Peyer's patch (tissue), 4 donors: ENCODE results near the gene KLHL29.

ENCODE experiments used
- POLR2A ChIP-seq, 2 donors: fragments of 450-650 bp; IDR thresholded peaks; one replicate each; pipeline ENCODE4 v1.5.1; 2017; ENCODE audit warnings: antibody characterized with exemption in 2 of 2, mild to moderate bottlenecking in 2 of 2, moderate library complexity in 2 of 2
- TF ChIP-seq, protein P1 (sequence below), 6 experiments: fragments of 450-650 bp in 4 of 6; fragments of 200-600 bp in 2 of 6; sonication (generic) in 1 of 6; IDR thresholded peaks; one replicate each; pipeline ENCODE4 v1.5.1; 2017 to 2019; ENCODE audit warnings: antibody characterized with exemption in 6 of 6, mild to moderate bottlenecking in 3 of 6, moderate library complexity in 1 of 6

DNA sequence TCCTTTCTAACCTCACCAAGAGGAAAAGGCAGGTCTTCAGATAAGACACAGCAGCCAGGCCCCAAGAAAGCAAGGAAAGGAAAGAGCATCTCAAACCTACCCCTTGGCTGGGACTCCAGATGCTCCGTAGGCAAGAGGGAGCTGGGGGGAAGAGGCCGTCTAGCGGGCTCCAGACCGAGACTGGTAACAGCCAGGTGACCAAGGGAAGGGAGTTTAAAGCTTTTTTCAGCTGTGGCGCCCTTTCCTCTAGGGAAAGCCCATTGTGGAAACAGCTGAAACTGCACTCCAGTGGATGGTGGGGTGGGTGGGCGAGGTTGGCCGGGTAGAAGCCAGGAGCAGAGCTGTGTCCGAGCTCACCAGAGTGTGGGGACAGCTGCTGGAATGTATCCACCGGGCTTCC, 180.4 kb downstream of the KLHL29 start:
- TF ChIP-seq, protein P1, sequence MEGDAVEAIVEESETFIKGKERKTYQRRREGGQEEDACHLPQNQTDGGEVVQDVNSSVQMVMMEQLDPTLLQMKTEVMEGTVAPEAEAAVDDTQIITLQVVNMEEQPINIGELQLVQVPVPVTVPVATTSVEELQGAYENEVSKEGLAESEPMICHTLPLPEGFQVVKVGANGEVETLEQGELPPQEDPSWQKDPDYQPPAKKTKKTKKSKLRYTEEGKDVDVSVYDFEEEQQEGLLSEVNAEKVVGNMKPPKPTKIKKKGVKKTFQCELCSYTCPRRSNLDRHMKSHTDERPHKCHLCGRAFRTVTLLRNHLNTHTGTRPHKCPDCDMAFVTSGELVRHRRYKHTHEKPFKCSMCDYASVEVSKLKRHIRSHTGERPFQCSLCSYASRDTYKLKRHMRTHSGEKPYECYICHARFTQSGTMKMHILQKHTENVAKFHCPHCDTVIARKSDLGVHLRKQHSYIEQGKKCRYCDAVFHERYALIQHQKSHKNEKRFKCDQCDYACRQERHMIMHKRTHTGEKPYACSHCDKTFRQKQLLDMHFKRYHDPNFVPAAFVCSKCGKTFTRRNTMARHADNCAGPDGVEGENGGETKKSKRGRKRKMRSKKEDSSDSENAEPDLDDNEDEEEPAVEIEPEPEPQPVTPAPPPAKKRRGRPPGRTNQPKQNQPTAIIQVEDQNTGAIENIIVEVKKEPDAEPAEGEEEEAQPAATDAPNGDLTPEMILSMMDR (IDR thresholded peaks at IDR 0.05), result no peak
- no peak for TF ChIP-seq POLR2A (IDR thresholded peaks at IDR 0.05)
